ENCODE measurements around the gene SH3BGRL2. TPM values are rescaled to one million over a fixed set of nuclear protein-coding genes. Genes with fewer than 3 reads are reported as not detected.

SH3BGRL2 gene
- polyA plus RNA-seq, 1 donor (not counting 4 experiments of a cell fraction or from before 2014, with no cell fraction given), result 3.8 TPM

GRCh38 chr6:79708095-79708791, 77.1 kb downstream of the SH3BGRL2 start:
- no peak overlapping the region for H3K4me2 ChIP-seq (ENCODE audit: control insufficient read depth, extremely low read depth, insufficient read depth, low read depth, low read length)
- TF ChIP-seq CTCF (optimal IDR thresholded peaks at IDR 0.05 in 1 of 3, IDR thresholded peaks at IDR 0.05 in 1 of 3, conservative IDR thresholded peaks at IDR 0.05 in 1 of 3; ENCODE audit: extremely low read depth in 1 of 3, insufficient read depth in 2 of 3, low read length in 3 of 3), result no peak
- no peak for TF ChIP-seq EZH2 (IDR thresholded peaks at IDR 0.05; ENCODE audit: low read length)
- FAIRE-seq (no peak), DNase-seq (ENCODE audit: low read depth, low spot score) (no peak)
- H2AFZ ChIP-seq (ENCODE audit: control insufficient read depth, low read length), result no peak overlapping the region
- no peaks in the 10 kb centered on the region for H3K79me2 ChIP-seq (ENCODE audit: control insufficient read depth, insufficient read depth, low read length)
- H3K9me1 ChIP-seq (ENCODE audit: control insufficient read depth, extremely low read depth, insufficient read depth, low read length), result no peaks in the 10 kb centered on the region
- no peaks in the 10 kb centered on the region for H3K9me3 ChIP-seq (ENCODE audit: control insufficient read depth, low read depth, low read length)
- H3K9ac ChIP-seq (ENCODE audit: control insufficient read depth, extremely low read depth, insufficient read depth, low read length), result no peak overlapping the region
- H3K4me1 ChIP-seq (ENCODE audit: control insufficient read depth, extremely low read depth, insufficient read depth, low read length), result no peaks in the 10 kb centered on the region
- no peaks in the 10 kb centered on the region for H3K27me3 ChIP-seq (ENCODE audit: control insufficient read depth, extremely low read depth, insufficient read depth, low read length)
- H4K20me1 ChIP-seq (ENCODE audit: control insufficient read depth, extremely low read depth, insufficient read depth, low read length), result no peaks in the 10 kb centered on the region
- no peak overlapping the region for H3K4me3 ChIP-seq (ENCODE audit: control insufficient read depth in 2 of 3, extremely low read depth in 1 of 3, insufficient read depth in 2 of 3, low read depth in 1 of 3, low read length in 3 of 3)
- H3K27ac ChIP-seq (ENCODE audit: control insufficient read depth, insufficient read depth, low read length), result no peak overlapping the region
- no peaks in the 10 kb centered on the region for H3K36me3 ChIP-seq (ENCODE audit: control insufficient read depth in 2 of 2, extremely low read depth in 1 of 2, insufficient read depth in 2 of 2, low read length in 2 of 2)
- dilution Hi-C loops (cut with MboI; ENCODE audit: extremely low pct_ligation_motif_present, low sequenced_read_pairs), result no loop called here

DNA sequence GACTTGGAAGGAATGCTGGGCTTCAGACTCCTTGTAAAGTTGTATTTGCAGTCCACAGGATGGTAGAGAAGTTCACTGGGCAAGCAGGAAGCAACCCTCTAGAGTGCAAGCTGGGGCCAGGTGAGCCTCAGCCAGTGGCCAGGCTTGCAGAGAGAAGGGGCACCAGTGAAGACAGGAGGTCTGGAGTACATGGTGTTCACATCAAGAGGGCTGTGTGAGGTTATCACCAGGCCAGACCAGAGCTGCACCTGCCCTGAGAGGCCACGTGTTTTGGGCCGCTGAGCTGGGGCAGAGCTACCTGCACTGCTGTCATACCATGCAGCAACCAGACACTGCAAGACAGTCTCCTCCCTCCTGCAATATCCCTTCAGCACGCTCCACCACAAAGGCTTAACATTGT, 79.0 kb downstream of the SH3BGRL2 start:
- H3K9ac ChIP-seq (ENCODE audit: control insufficient read depth, extremely low read depth, insufficient read depth, low read length), result no peak overlapping the region
- no peak for FAIRE-seq
- H2AFZ ChIP-seq (ENCODE audit: control insufficient read depth, low read length), result no peak overlapping the region
- H3K27me3 ChIP-seq (ENCODE audit: control insufficient read depth, extremely low read depth, insufficient read depth, low read length), result no peaks in the 10 kb centered on the region
- H3K4me2 ChIP-seq (ENCODE audit: control insufficient read depth, extremely low read depth, insufficient read depth, low read depth, low read length), result no peak overlapping the region
- TF ChIP-seq CTCF (optimal IDR thresholded peaks at IDR 0.05 in 1 of 3, IDR thresholded peaks at IDR 0.05 in 1 of 3, conservative IDR thresholded peaks at IDR 0.05 in 1 of 3; ENCODE audit: extremely low read depth in 1 of 3, insufficient read depth in 2 of 3, low read length in 3 of 3) (no peak), EZH2 (IDR thresholded peaks at IDR 0.05; ENCODE audit: low read length) (no peak)
- DNase-seq (ENCODE audit: low read depth, low spot score), result no peak
- H3K9me1 ChIP-seq (ENCODE audit: control insufficient read depth, extremely low read depth, insufficient read depth, low read length), result no peaks in the 10 kb centered on the region
- no peaks in the 10 kb centered on the region for H3K9me3 ChIP-seq (ENCODE audit: control insufficient read depth, low read depth, low read length)
- no peaks in the 10 kb centered on the region for H3K36me3 ChIP-seq (ENCODE audit: control insufficient read depth in 2 of 2, extremely low read depth in 1 of 2, insufficient read depth in 2 of 2, low read length in 2 of 2)
- no peaks in the 10 kb centered on the region for H3K79me2 ChIP-seq (ENCODE audit: control insufficient read depth, insufficient read depth, low read length)
- H3K27ac ChIP-seq (ENCODE audit: control insufficient read depth, insufficient read depth, low read length), result no peak overlapping the region
- dilution Hi-C loops (cut with MboI; ENCODE audit: extremely low pct_ligation_motif_present, low sequenced_read_pairs), result no loop called here
- no peak overlapping the region for H3K4me3 ChIP-seq (ENCODE audit: control insufficient read depth in 2 of 3, extremely low read depth in 1 of 3, insufficient read depth in 2 of 3, low read depth in 1 of 3, low read length in 3 of 3)
- no peaks in the 10 kb centered on the region for H4K20me1 ChIP-seq (ENCODE audit: control insufficient read depth, extremely low read depth, insufficient read depth, low read length)
- no peaks in the 10 kb centered on the region for H3K4me1 ChIP-seq (ENCODE audit: control insufficient read depth, extremely low read depth, insufficient read depth, low read length)
